Measurements from ENCODE around the gene SIM2.
"Not testable (repeated sequence)": the region's sequence is repeated elsewhere in the genome, so short reads cannot be mapped to it uniquely, and the experiment has no call there.

The SIM2 gene

GRCh38 chr21:36661511-36662309 is 37.2 kb upstream of the SIM2 start:
- no peak overlapping the region for H3K27ac ChIP-seq
- TF ChIP-seq CTCF (IDR thresholded peaks at IDR 0.05) (peak; percentile 77), ZFX (IDR thresholded peaks at IDR 0.05; ENCODE audit: borderline replicate concordance) (no peak)

- H3K27ac ChIP-seq = no peak overlapping the region
- no peak for TF ChIP-seq ZFX (IDR thresholded peaks at IDR 0.05; ENCODE audit: borderline replicate concordance)
- no peak for TF ChIP-seq CTCF (IDR thresholded peaks at IDR 0.05)
These were observed 35.7 kb upstream of the SIM2 start for GRCh38 chr21:36663033-36663855.

- TF ChIP-seq CTCF (IDR thresholded peaks at IDR 0.05) (no peak), ZFX (IDR thresholded peaks at IDR 0.05; ENCODE audit: borderline replicate concordance) (no peak)
- H3K27ac ChIP-seq = no peak overlapping the region
These were observed 34.3 kb upstream of the SIM2 start for GRCh38 chr21:36664662-36664990.

- no peak for TF ChIP-seq ZFX (IDR thresholded peaks at IDR 0.05; ENCODE audit: borderline replicate concordance)
- no peak for TF ChIP-seq CTCF (IDR thresholded peaks at IDR 0.05)
- no peak overlapping the region for H3K27ac ChIP-seq
These were observed 33.1 kb upstream of the SIM2 start for GRCh38 chr21:36665806-36666205.

- TF ChIP-seq ZFX (IDR thresholded peaks at IDR 0.05; ENCODE audit: borderline replicate concordance) (no peak), CTCF (IDR thresholded peaks at IDR 0.05) (no peak)
- H3K27ac ChIP-seq = no peak overlapping the region
These were observed 30.2 kb upstream of the SIM2 start for GRCh38 chr21:36668713-36669112.

- H3K27ac ChIP-seq = no peak overlapping the region
- TF ChIP-seq ZFX (IDR thresholded peaks at IDR 0.05; ENCODE audit: borderline replicate concordance) = no peak
- no peak for TF ChIP-seq CTCF (IDR thresholded peaks at IDR 0.05)
These were observed 27.1 kb upstream of the SIM2 start for GRCh38 chr21:36671836-36672235.

- not testable (repeated sequence) for H3K27ac ChIP-seq
These were observed 26.6 kb upstream of the SIM2 start for GRCh38 chr21:36672296-36672695.
